NCI-H146 treated with DMSO at 0.1 percent for 48 hours (cell line): ENCODE measurements around the gene ALDH1A2.
"Not testable (repeated sequence)": the region's sequence is repeated elsewhere in the genome, so short reads cannot be mapped to it uniquely, and the experiment has no call there.

Experiments
- DNase-seq: peaks from one replicate; lab custom pipeline; 2025; ENCODE audit not compliant: unreplicated experiment; lab: John Stamatoyannopoulos, UW

ALDH1A2 gene

DNA sequence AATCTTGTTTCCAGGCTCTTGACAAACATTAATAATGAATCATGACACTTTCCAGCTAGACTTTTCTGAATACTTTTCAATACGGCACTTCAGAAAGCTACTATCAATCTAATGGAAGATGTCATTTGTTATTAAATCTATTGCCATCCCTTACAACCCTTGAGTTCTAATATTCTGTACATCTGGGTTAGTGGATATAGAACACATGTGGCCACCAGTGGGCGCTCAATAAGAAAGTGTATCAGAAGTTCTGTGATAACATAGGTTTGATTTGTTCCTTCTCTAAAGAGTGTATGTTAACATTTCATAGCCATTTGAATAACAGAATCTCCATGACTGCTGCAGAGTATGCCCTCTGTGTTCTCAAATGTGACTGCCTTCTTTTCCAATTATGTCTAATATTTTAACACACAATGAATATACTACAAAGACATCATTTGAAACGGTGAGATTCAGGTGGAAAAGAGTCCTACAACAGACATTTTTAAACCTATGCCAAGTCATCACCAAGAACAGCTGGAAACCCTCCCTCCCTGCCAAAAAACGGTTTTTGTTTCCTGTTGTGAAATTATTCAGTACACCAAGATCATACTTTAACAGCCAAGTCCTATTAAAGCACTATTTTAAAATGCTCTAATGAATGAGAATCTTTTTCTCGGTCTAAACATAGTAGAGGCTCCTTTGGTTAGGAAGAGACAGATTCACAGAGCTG, 22.2 kb downstream of the ALDH1A2 start:
- DNase-seq: no peak

DNA sequence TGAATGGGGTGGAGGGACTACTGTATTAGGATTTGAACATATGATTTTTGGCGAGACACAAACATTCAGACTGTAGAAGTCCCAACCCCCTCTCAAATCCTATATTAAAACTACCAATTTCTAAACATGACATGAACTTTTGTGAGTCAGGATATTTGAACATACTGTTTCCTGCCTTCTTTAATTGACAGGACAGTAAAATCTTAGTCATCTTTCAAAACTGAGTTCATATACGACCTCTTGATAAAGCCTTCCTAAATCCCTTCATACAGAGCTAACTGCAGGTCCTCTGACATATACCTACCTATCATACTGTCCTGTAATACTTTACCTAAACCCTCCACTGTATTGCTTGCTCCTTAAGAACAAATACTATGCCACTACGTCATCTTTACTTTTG, 23.5 kb downstream of the ALDH1A2 start:
- no peak for DNase-seq

DNA sequence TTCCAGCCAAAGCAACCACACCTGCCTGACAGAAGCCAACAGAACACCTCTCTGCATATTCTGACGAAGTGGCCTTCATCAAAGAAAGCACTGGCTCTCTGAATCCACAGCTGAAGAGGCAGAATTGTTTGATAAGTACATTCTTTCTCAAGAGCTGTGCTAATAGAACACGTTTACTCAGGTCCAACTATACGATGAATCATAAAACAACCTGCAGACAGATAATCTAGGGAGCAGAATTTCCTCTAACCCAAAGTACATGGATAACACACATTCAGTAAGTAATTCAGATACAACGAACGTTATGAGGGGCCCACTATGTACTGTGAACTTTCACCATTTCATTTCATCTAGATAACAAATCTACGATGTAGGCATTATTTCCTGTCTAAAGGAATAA, 25.4 kb downstream of the ALDH1A2 start:
- no peak for DNase-seq

DNA sequence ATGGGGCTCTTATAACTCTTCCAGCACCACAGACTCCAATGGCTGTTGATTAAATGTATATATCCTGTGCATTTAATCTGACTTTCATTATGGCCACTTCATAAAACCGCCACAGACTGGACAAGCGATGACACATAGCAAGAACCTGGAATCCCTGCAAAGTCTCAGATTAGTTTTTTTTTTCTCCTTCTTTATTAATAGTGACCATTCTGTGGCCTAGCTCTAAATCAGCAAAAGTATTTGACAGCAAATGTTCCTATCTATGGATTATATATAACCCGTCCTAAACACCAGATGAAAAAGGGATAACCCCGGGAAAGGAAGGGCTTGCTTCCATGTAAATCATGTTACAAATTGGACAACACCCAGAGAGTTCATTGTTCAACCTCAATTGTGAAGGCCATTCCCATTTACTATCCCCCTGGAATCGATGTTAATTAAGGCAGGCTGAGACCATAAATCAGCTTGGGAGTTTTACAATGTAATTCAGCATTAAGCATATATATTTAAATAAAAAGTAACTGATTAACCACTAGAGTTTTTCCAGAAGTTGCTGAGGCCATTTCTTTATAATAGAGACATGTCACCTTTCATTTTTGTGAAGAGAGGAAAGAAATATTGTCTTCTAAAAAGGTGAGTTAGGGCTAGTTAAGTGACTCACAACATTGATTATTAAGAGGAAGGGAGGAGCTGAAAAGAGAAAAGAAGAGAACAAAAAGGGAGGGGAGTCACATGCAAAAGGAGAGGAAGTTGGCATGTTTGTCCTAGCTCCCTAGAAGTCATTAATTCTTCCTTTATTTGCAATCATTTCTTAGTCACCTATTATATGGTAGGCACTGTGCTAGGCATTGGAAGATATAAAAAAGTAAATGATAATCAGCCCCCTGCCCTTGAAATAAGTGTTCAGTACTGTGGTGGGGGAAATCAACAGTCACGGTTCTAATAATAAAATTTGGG, 26.2 kb downstream of the ALDH1A2 start:
- DNase-seq: no peak

DNA sequence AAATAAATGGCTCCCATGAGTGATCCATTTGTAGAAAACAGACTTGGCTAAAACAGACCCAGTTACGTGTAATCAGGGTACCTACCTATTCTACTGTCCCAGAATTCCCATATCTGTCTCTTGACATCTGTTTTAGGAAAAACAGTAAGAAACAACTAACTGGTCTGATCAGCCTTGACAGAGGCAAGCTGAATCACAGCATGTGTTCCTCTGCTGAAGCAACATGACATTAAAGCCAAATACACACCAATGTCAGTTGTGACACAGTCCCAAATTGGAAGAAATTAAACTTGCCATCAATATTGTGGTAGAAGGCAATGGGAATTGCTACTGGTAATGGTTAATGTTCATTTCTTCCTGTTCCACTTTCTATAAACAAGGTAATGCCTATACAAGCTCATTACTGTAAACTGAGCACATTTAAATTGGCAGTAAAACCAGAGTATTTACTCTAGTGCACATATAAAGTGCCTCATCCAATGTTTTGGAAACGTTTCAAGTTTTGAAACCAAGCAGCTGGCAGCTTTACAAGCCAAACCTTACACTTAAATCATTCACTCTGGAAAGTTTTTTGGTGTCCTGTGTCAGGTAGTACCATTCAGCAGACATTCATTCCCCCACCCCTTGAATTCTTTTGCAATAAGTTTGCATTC, 27.0 kb downstream of the ALDH1A2 start:
- no peak for DNase-seq

DNA sequence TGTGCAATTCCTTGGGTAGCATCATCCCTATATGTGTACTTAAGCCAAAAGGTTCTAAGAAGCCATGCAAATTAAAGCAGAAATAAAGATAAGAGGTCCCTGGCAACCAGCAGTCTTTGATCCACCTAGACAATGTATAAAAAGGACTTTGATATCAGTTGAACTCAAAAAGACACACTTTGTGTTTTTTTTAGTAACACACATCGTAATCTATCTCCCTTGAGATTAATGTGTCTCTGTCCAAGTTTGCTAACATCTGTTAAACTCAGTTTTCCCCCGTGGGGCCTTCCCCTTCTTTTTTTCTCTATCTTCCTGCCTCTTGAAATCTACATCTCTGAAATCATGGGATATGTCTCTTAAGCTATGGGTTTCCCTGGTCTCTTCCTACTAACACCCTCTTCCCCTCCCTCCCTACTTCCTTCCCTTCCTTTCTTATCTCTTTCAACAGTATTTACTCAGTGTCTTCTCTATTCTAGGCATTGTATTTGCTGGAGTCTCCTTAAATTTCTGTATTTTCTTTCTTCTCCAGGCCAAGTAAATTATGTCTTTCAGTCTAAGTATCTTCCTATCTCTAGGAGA, 27.7 kb downstream of the ALDH1A2 start:
- DNase-seq: no peak

DNA sequence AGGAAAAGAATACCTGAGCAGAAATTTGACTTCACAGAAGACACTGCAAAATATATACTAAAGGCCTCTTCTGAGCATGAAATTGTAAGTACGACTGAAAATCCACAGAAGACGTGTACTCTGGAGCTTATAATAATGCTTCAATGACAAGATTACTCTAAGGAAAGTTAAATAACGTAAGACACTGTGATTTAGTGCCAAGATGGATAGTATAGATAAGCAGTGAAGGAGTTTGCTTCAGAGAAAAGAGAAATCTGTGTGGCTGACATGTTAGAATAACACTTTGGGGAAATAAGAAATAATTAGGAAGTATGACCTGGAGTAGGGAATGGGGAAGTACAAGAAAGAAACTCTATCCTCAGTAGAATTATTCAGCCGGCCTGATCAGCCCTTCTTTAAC, 28.9 kb downstream of the ALDH1A2 start:
- no peak for DNase-seq

DNA sequence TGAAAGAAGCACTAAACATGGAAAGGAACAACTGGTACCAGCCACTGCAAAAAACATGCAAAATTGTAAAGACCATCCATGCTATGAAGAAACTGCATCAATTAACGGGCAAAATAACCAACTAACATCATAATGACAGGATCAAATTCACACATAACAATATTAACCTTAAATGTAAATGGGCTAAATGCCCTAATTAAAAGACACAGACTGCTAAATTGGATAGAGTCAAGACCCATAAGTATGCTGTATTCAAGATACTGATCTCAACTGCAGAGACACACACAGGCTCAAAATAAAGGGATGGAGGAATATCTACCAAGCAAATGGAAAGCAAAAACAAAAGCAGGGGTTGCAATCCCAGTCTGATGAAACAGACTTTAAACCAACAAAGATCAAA, 37.1 kb downstream of the ALDH1A2 start:
- not testable (repeated sequence) for DNase-seq

DNA sequence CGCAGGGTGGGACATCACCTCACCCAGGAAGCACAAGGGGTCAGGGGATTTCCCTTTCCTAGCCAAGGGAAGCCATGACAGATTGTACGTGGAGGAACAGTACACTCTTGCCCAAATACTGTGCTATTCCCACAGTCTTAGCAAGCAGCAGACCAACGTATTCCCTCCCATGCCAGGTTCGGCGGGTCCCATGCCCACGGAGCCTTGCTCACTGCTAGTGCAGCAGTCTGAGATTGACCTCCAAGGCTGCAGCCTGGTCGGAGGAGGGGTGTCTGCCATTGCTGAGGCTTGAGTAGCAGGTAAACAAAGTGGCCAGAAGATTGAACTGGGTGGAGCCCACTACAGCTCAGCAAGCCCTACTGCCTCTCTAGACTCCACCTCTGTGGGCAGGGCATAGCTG, 39.0 kb downstream of the ALDH1A2 start:
- no peak for DNase-seq

DNA sequence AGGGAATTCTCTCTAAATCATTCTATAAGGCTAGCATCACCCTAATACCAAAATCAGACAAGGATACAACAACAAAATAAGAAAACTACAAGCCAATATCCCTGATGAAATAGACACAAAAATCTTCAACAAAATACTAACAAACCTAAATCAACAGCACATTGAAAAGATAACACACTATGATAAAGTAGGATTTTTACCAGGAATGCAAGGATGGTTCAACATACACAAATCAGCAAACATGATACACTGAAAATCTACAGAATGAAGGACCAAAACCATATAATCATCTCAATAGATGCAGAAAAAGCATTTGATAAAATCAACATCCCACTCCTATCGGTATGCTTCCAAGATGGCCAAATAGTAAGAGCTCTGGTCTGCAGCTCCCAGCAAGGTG, 39.5 kb downstream of the ALDH1A2 start:
- DNase-seq: no peak

DNA sequence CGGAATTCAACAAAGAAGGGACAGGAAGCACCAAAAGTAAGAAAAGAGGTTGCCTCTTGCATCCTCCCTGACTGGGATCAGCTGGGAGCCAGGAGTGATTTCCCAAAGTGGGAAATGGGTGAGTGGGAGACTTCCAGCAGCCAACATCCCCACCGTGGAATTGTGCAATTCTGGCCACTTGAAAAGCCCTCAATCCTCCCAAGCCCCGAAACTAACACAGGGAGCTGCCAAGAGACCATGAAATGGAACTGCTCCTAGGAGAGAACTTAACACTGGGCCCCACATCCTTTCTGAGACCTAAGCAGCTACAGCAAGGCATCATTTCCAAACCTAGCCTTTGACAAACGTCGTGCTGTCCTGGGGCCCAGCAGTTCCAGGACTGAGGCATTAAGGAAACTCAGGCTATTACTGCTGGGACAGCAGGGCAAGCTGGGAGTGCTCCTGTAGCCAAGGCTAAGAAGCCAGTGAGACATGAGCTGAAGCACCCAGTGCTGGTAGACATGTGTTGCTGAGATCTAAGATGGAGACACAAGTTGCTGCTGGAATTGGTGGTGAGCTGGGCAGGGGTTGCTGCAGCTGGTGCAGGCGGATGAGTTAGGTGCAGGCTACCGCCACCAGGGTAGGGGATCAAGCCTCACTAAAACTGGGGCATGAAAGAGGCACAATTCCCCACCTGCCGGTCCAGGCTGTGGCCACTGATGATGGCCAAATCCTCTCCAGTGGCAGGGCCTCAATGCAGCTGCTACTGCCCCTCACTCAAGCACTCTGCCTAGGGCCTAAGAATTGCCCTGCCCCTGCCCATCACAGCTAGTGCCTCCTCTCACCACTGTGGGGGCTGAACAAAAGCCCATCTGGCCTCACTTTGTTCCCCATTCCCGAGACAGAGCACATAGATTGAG, 43.9 kb downstream of the ALDH1A2 start:
- DNase-seq: no peak

DNA sequence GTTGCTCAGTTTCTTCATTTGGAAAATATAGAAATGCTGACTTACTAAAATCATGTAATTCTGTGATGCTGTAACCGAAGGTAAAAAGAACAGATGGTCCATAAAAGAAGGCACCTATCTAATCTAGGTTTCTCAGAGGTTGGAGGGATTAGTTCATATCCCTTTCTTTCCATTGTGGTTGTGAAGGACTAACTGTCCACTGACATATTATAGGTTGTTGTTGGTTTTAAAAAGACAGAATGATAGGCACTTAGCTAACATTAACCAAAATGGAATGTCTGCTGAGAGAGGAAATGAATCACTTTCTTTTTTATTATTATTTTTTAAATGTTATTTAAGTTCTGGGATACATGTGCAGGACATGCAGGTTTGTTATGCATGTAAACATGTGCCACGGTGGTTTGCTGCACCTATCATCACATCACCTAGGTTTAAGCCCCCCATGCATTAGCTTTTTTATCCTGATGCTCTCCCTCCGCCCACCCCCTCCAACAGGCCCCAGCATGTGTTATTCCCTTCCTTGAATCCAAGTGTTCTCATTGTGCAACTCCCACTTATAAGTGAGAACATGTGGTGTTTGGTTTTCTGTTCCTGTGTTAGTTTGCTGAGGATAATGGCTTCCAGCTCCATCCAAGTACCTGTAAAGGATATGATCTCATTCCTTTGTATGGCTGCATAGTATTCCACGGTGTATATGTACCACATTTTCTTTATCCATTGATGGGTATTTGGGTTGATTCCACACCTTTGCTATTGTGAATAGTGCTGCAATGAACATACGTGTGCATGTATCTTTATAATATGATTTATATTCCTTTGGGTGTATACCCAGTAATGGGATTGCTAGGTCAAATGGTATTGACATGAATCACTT, 45.8 kb downstream of the ALDH1A2 start:
- no peak for DNase-seq

DNA sequence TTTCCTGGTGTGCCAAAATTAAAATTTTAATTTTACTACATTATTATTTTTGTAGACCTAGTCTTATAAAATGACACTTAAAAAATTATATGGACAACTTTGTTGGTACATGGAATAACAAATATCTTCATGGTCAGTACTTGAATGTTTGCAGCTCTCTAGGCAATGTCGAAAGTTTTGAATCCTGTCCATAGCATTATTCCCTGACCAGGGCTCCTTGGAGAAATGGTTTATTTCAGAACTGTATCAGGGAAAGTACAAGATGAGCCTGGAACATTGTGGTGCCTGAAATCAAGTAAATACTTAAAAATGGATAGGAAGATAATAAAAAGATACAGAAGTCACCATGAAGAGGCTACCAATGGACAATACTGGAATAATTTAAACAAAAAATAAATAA, 47.6 kb downstream of the ALDH1A2 start:
- no peak for DNase-seq

DNA sequence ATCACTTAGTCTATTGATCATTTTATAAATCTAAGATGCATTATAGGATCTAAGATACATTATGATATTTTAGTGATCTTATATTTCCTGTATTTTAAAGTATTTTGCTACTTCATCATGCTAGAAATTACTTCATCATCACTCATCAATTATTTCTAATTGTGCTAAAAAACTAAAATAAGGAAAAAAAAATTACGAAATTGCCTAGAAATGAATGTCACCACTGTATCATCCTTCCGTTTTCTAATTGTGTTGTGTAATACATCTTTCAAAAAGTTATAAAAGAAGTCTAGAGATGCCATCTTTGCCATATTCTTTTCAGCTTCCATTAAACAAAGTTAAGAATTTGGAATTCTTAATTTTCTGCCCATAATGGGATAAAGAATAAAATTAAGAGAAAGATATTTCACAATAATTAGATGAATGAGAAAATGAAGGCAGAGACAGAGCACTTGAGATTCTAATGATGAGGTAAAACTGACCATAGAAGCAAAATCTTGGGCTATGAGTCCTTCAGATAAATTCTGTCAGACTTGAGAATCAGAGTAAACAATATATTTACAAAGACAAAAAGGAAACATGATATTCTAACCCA, 48.8 kb downstream of the ALDH1A2 start:
- DNase-seq: no peak

DNA sequence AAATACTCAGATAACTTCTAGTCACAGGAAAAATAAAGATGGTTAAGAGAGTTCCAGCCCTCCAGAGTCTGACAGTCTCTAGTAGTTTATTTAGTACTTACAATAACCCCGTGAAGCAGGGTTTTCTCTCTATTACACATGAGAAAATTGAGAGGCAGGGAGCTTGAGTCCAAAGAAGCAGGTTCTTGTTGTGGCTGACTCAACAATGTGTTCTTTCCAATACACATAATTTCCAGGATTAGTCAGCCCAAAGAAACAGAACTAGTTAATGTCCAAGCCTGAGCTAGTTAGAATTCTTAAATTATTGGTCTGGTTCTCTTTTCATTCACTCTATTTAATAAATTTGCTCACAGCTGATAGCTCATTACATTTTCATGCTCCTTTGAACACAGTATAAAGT, 49.9 kb downstream of the ALDH1A2 start:
- no peak for DNase-seq

DNA sequence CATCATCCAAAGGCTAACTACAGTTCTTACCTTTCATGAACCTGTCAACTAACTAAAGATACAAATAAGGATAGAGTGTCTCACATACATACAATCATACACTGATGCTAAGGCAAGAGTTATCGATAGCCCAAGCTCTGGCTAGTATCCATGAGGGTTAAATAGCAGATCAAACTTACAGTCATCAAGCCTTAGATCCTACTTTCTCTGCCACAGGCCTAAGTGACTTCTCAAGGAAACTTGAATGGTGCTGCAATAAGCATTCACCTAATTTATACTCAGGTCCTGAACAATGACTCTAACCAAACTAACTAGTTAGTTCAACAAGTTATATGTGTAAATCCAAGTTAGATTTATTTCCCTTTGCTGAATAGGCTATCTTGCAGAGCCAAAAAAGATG, 51.0 kb downstream of the ALDH1A2 start:
- no peak for DNase-seq

DNA sequence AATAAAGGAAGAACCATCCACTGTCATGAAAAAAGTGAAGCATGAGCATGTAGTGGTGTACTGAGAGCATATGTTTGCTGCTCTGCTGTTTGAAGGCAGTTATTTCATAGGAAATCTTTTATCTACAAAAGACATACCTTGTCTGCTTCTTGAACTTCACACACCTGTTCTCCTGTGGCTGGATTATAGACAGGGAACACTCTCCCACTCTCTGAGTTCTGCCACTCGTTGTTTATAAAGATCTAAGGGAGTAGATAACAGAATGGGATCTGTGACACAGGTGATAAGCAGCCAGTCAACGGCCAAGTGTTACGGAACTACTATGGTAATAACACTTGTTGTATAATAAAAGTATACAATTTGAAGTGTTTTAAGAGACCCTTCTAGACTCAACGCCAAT, 51.5 kb downstream of the ALDH1A2 start:
- no peak for DNase-seq

DNA sequence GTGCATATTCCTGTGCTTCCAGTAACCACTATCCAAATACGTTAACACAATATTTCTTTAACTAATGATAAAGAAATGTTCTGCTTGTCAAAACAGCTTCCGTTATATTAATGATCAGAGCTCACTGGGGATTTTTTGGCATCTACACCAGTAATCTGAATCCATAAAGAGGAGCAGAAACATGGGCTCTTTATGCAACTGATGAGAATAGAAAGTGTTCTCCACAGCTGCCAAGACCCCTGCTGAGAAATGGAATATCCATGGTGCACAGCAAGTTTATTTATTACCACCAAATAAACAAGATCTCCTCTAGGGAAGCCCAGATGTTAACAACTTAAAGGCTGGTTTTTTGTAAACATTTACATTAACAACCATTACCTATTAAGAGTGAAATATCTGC, 54.5 kb downstream of the ALDH1A2 start:
- no peak for DNase-seq

DNA sequence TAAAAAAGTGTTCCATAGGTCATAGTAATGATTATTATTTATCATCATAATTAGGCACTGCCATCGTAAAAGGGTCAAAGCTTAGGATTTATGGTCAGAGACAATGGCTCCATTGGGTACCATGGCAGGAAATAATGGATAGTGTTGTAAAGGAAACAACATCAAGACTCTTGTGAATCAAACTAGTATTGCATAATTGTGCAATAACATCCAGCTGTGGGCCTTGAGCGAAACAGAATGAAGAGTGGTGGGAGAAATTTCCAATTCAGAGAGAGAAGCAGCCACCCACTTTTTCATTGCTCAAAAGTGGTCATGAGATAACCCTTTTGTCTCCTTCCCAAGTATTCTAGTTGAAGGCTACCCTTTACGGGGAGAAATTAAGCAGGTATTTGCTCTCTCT, 61.7 kb downstream of the ALDH1A2 start:
- DNase-seq: no peak
